HG02588 (cell line): Measurements from ENCODE around the gene CCL7.
"Not testable (repeated sequence)": the region's sequence is repeated elsewhere in the genome, so short reads cannot be mapped to it uniquely, and the experiment has no call there.

ENCODE experiments used
- ATAC-seq: cut with Tn5 transposase; IDR thresholded peaks from one replicate; pipeline ENCODE4 v1.9.1; 2021; ENCODE audit warnings: mild to moderate bottlenecking, moderate library complexity; ENCODE audit not compliant: unreplicated experiment

Gene CCL7

GRCh38 chr17:34269969-34270368 is at the start of gene CCL7:
CCL7 (plus strand) TSS chr17:34270221; CDS start chr17:34270291, 70 bp downstream.
- no peak for ATAC-seq

GRCh38 chr17:34220752-34221395 is 49.1 kb upstream of the CCL7 start:
- ATAC-seq: no peak

- no peak for ATAC-seq
Observed at GRCh38 chr17:34221411-34221810, 48.6 kb upstream of the CCL7 start.

GRCh38 chr17:34222722-34223497 is 47.1 kb upstream of the CCL7 start:
- no peak for ATAC-seq

GRCh38 chr17:34225046-34225445 is 45.0 kb upstream of the CCL7 start:
- no peak for ATAC-seq

- no peak for ATAC-seq
Observed at GRCh38 chr17:34226011-34226743, 43.8 kb upstream of the CCL7 start.

GRCh38 chr17:34226744-34227034 is 43.3 kb upstream of the CCL7 start:
- no peak for ATAC-seq

GRCh38 chr17:34227293-34227692 is 42.7 kb upstream of the CCL7 start:
- not testable (repeated sequence) for ATAC-seq

- ATAC-seq: no peak
Observed at GRCh38 chr17:34227707-34228106, 42.3 kb upstream of the CCL7 start.

- ATAC-seq: no peak
Observed at GRCh38 chr17:34228781-34229180, 41.2 kb upstream of the CCL7 start.

- no peak for ATAC-seq
Observed at GRCh38 chr17:34230342-34230741, 39.7 kb upstream of the CCL7 start.

GRCh38 chr17:34234616-34235015 is 35.4 kb upstream of the CCL7 start:
- no peak for ATAC-seq

- ATAC-seq: no peak
Observed at GRCh38 chr17:34235389-34236028, 34.5 kb upstream of the CCL7 start.

- no peak for ATAC-seq
Observed at GRCh38 chr17:34236281-34236892, 33.6 kb upstream of the CCL7 start.

GRCh38 chr17:34237458-34237857 is 32.6 kb upstream of the CCL7 start:
- no peak for ATAC-seq

GRCh38 chr17:34241062-34241461 is 29.0 kb upstream of the CCL7 start:
- no peak for ATAC-seq

GRCh38 chr17:34242587-34243363 is 27.2 kb upstream of the CCL7 start:
- no peak for ATAC-seq

GRCh38 chr17:34243364-34244320 is 26.4 kb upstream of the CCL7 start:
- ATAC-seq: no peak

- ATAC-seq: no peak
Observed at GRCh38 chr17:34245351-34245905, 24.6 kb upstream of the CCL7 start.
